Skeletal muscle tissue (tissue), 4 donors: ENCODE results near the gene MYH14. TPM values are rescaled to one million over a fixed set of nuclear protein-coding genes. Genes with fewer than 3 reads are reported as not detected.

Experiments used
- H3K27ac ChIP-seq: one replicate; pipeline ENCODE4 v1.7.0; 2013; ENCODE audit warnings: mild to moderate bottlenecking, low read depth, low read length, inconsistent platforms
- H3K27me3 ChIP-seq, 3 donors: one replicate each; pipeline ENCODE4 v1.7.0; 2013; ENCODE audit warnings: low read length in 3 of 3; ENCODE audit not compliant: control insufficient read depth in 3 of 3, insufficient read depth in 3 of 3
- H3K36me3 ChIP-seq, 3 donors: one replicate each; pipeline ENCODE4 v1.7.0; 2013; ENCODE audit warnings: low read length in 3 of 3; ENCODE audit not compliant: control insufficient read depth in 3 of 3, insufficient read depth in 3 of 3
- H3K4me1 ChIP-seq, 3 donors: one replicate each; pipeline ENCODE4 v1.7.0; 2013; ENCODE audit warnings: low read length in 3 of 3, mild to moderate bottlenecking in 3 of 3; ENCODE audit not compliant: control insufficient read depth in 3 of 3, insufficient read depth in 3 of 3
- H3K4me3 ChIP-seq, 3 donors: one replicate each; pipeline ENCODE4 v1.7.0; 2013; ENCODE audit warnings: low read length in 3 of 3
- H3K9ac ChIP-seq, 3 donors: one replicate each; pipeline ENCODE4 v1.7.0; 2013; ENCODE audit warnings: low read length in 3 of 3, mild to moderate bottlenecking in 3 of 3, moderate library complexity in 2 of 3, low read depth in 1 of 3
- H3K9me3 ChIP-seq, 3 donors: one replicate each; pipeline ENCODE4 v1.7.0; 2013; ENCODE audit warnings: low read length in 3 of 3; ENCODE audit not compliant: control insufficient read depth in 3 of 3
- total RNA-seq: library from RNA; depleted of rRNA; stranded (reverse); fragments of >200 nt; gene quantifications from one replicate; pipeline ENCODE4 v1.2.3, GENCODE V29; 2014
- donor health status: Osteomylitis.

MYH14 gene
- total RNA-seq, 1 donor from 2014 or later: 30.3 TPM

- H3K27me3 ChIP-seq: peaks cover 0 to 6% (median 0%) of the 10 kb centered on the region in 3 donors
- no peaks in the 10 kb centered on the region for H3K4me1 ChIP-seq
- H3K9me3 ChIP-seq: no peaks in the 10 kb centered on the region
- H3K4me3 ChIP-seq: no peak overlapping the region
- H3K36me3 ChIP-seq: no peaks in the 10 kb centered on the region
- H3K27ac ChIP-seq: no peak overlapping the region
- no peak overlapping the region for H3K9ac ChIP-seq
These were observed 29.2 kb upstream of the MYH14 start for GRCh38 chr19:50174100-50174793.

- no peak overlapping the region for H3K4me3 ChIP-seq
- H3K36me3 ChIP-seq: no peaks in the 10 kb centered on the region
These were observed 27.5 kb upstream of the MYH14 start for GRCh38 chr19:50175924-50176323.

GRCh38 chr19:50176775-50177174 lies 26.6 kb upstream of the MYH14 start:
- H3K27me3 ChIP-seq: no peaks in the 10 kb centered on the region
- no peak overlapping the region for H3K27ac ChIP-seq
- no peak overlapping the region for H3K4me3 ChIP-seq
- no peaks in the 10 kb centered on the region for H3K36me3 ChIP-seq
- H3K4me1 ChIP-seq: no peaks in the 10 kb centered on the region
- H3K9ac ChIP-seq: no peak overlapping the region
- no peaks in the 10 kb centered on the region for H3K9me3 ChIP-seq

More at GRCh38 chr19:50175924-50176323, 27.5 kb upstream of the MYH14 start:
- H3K4me1 ChIP-seq: no peaks in the 10 kb centered on the region
- H3K9me3 ChIP-seq: no peaks in the 10 kb centered on the region
- no peak overlapping the region for H3K27ac ChIP-seq
- H3K27me3 ChIP-seq: no peaks in the 10 kb centered on the region
- no peak overlapping the region for H3K9ac ChIP-seq

GRCh38 chr19:50178320-50178719 lies 25.1 kb upstream of the MYH14 start:
- no peaks in the 10 kb centered on the region for H3K27me3 ChIP-seq
- H3K4me1 ChIP-seq: no peaks in the 10 kb centered on the region
- H3K9me3 ChIP-seq: no peaks in the 10 kb centered on the region
- H3K4me3 ChIP-seq: no peak overlapping the region
- no peak overlapping the region for H3K27ac ChIP-seq
- no peak overlapping the region for H3K9ac ChIP-seq
- H3K36me3 ChIP-seq: no peaks in the 10 kb centered on the region

GRCh38 chr19:50178859-50179537 lies 24.4 kb upstream of the MYH14 start:
- Histone ChIP-seq H3K27ac (no peak overlapping the region), H3K36me3 (no peaks in the 10 kb centered on the region)

GRCh38 chr19:50181121-50181520 lies 22.3 kb upstream of the MYH14 start:
- Histone ChIP-seq H3K9me3 (no peaks in the 10 kb centered on the region), H3K36me3 (no peaks in the 10 kb centered on the region), H3K4me3 (no peak overlapping the region), H3K9ac (no peak overlapping the region), H3K27ac (no peak overlapping the region), H3K4me1 (no peaks in the 10 kb centered on the region), H3K27me3 (no peaks in the 10 kb centered on the region)

More at GRCh38 chr19:50178859-50179537, 24.4 kb upstream of the MYH14 start:
- no peaks in the 10 kb centered on the region for H3K27me3 ChIP-seq
- H3K9ac ChIP-seq: no peak overlapping the region
- H3K4me1 ChIP-seq: no peaks in the 10 kb centered on the region
- H3K9me3 ChIP-seq: no peaks in the 10 kb centered on the region
- H3K4me3 ChIP-seq: no peak overlapping the region

GRCh38 chr19:50184196-50184595 lies 19.2 kb upstream of the MYH14 start:
- no peak overlapping the region for H3K27ac ChIP-seq
- H3K36me3 ChIP-seq: no peaks in the 10 kb centered on the region
- H3K4me3 ChIP-seq: no peak overlapping the region
- no peaks in the 10 kb centered on the region for H3K9me3 ChIP-seq
- H3K9ac ChIP-seq: no peak overlapping the region
- H3K4me1 ChIP-seq: no peaks in the 10 kb centered on the region
- no peaks in the 10 kb centered on the region for H3K27me3 ChIP-seq

- Histone ChIP-seq H3K27me3 (no peaks in the 10 kb centered on the region), H3K4me3 (no peak overlapping the region), H3K36me3 (no peaks in the 10 kb centered on the region), H3K4me1 (peaks cover 2 to 7% (median 3%) of the 10 kb centered on the region in 3 donors), H3K9me3 (no peaks in the 10 kb centered on the region), H3K27ac (no peak overlapping the region), H3K9ac (no peak overlapping the region)
These were observed 15.5 kb upstream of the MYH14 start for GRCh38 chr19:50187937-50188336.

GRCh38 chr19:50189331-50189730 lies 14.1 kb upstream of the MYH14 start:
- no peaks in the 10 kb centered on the region for H3K27me3 ChIP-seq
- H3K4me1 ChIP-seq: peaks cover 2 to 7% (median 3%) of the 10 kb centered on the region in 3 donors
- no peak overlapping the region for H3K27ac ChIP-seq
- H3K9ac ChIP-seq: no peak overlapping the region
- no peaks in the 10 kb centered on the region for H3K9me3 ChIP-seq
- H3K36me3 ChIP-seq: no peaks in the 10 kb centered on the region
- no peak overlapping the region for H3K4me3 ChIP-seq

- Histone ChIP-seq H3K9ac (no peak overlapping the region), H3K9me3 (no peaks in the 10 kb centered on the region), H3K36me3 (no peaks in the 10 kb centered on the region), H3K27ac (no peak overlapping the region), H3K4me1 (peaks cover 2 to 7% (median 3%) of the 10 kb centered on the region in 3 donors), H3K4me3 (no peak overlapping the region), H3K27me3 (no peaks in the 10 kb centered on the region)
These were observed 13.0 kb upstream of the MYH14 start for GRCh38 chr19:50190439-50190891.
